ENCODE data around the gene SHISAL2A.
"Not testable (repeated sequence)": the region's sequence is repeated elsewhere in the genome, so short reads cannot be mapped to it uniquely, and the experiment has no call there.

The SHISAL2A gene

GRCh38 chr1:52691821-52692220, 58.9 kb downstream of the SHISAL2A start:
- DNase-seq: no peak

- DNase-seq: no peak
These were observed 59.7 kb downstream of the SHISAL2A start for GRCh38 chr1:52692697-52693096.

GRCh38 chr1:52693351-52693750, 60.4 kb downstream of the SHISAL2A start:
- not testable (repeated sequence) for DNase-seq

GRCh38 chr1:52693843-52694242, 60.9 kb downstream of the SHISAL2A start:
- no peak for DNase-seq

- no peak for DNase-seq
These were observed 62.7 kb downstream of the SHISAL2A start for GRCh38 chr1:52695627-52696026.

- peak; percentile 55 for DNase-seq
These were observed 65.1 kb downstream of the SHISAL2A start, which contains the start of gene COA7 for GRCh38 chr1:52697795-52698674. Gene COA7 (minus strand): TSS chr1:52698347. CDS start chr1:52698326, 21 bp downstream.

- DNase-seq: peak; percentile 70
These were observed 70.2 kb downstream of the SHISAL2A start for GRCh38 chr1:52702886-52703787.

- no peak for DNase-seq
These were observed 73.2 kb downstream of the SHISAL2A start for GRCh38 chr1:52706136-52706670.
